HG03354 (cell line): ENCODE results near the gene C19orf25.
"Not testable (repeated sequence)": the region's sequence is repeated elsewhere in the genome, so short reads cannot be mapped to it uniquely, and the experiment has no call there.

ENCODE experiments used
- ATAC-seq: cut with Tn5 transposase; IDR thresholded peaks from one replicate; pipeline ENCODE4 v1.9.1; 2021; ENCODE audit warnings: mild to moderate bottlenecking; ENCODE audit not compliant: unreplicated experiment, poor library complexity, severe bottlenecking

C19orf25 gene

DNA sequence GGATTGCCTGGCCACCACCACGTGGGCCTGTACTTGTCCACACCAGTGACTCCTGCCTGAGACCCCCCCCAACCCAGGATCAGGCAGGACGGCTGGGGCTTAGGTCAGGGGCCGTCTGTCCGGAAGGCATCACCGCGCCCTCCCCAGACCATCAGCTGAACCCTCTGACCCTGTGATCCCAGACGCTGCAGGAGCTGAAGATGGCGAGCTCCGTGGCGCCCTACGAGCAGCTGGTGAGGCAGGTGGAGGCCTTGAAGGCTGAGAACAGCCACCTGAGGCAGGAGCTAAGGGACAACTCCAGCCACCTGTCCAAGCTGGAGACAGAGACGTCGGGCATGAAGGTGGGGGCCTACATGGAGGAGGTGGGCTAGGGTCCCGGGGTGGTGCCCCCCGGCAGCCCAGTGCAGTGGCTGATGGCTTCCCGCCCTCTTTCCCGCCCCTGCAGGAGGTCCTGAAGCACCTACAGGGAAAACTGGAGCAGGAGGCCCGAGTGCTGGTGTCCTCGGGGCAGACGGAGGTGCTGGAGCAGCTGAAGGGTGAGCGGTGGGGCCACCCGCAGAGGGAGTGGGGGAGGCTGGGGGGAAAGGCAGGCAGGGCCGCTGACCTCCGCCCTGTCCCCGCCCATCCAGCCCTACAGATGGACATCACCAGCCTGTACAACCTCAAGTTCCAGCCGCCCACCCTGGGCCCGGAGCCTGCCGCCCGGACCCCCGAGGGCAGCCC lies 26.1 kb downstream of the C19orf25 start:
- ATAC-seq = no peak

DNA sequence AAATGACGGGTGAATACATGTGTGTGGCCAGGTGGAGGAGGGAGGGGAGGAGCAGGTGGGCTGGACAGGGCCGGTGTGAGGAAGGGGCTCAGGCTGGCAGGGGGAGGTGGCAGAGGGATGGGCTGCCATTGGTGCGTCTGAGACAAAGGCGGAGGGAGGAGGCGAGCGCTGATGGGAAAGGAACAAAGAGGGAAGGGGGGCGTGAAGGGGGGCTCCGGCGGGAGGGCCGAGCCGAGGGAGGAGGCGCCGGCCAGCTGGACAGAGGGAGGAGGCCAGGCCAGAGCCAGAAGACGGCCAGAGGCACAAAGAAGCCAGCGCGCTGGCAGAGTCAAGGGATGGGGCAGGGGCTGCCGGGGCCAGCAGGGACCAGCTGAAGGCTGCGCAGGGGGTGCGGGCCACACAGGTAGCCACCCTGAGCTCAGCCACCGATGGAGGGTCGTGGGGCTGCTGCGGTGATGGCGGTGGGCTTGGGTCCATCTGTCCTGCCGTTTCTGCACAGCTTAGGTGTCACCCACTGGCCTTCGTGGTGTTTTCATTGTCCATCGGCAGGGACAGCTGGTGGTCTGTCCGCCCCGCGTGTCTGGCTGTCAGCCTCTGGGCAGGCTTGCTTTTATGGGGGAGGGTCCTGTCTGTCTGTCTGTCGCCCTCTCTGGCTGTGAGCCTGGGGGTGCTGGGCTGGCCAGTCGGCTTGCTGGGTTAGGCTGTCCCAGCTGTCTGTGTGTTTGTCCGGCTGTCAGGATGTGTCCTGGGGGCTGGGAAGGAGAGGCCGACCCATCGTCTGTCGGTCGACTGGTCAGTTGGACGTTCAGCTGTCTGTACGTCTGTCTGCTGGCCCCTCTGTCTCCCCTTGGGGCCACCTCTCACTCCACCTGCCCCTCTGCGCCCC lies 26.9 kb downstream of the C19orf25 start:
- no peak for ATAC-seq

DNA sequence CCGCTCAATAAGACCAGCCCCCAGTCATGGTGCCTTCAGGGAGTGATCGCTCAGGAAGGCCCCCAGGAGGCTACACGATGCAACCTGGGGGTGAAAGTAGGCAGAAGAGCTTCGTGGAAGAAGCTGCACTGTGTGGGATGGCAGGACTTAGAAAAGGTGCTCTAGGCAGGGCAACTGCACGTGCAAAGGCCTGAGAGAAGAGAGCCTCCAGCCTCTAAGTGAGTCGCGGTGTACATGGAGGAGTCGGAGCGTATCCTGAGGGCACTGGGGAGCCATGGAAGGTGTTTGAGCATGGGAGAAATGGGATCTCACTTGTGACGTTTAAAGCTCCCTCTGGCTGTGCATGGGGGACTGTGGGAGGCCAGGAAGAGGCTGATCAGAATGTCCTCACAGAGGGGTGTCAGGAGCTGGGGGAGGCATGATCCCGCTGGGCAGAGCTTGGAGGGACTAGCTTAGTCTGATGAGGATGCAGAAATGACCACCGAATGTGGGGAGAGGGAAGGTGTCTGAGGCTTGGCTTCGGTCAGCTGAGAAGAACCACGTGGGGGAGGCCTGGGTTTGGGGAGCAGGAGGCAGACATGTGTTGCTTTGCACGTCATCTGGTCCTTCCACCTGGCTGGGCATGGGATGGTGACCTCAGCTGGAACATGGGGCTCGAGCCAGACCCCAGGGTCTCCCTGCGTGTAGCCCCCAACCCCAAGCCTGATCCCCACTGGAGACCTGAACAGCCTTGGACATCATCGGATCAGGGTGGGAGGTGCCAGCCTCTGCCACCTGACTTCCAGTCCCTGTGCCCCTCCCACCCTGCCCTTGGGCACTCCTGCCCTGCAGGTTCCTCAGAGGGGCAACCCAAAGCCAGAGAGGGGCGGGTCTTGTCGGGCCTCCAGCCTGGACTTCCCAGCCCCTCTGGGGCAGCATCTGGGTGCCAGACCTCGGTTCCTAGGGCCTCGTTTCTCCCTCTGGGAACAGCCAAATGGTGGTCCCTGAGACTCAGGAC lies 28.0 kb downstream of the C19orf25 start:
- no peak for ATAC-seq

DNA sequence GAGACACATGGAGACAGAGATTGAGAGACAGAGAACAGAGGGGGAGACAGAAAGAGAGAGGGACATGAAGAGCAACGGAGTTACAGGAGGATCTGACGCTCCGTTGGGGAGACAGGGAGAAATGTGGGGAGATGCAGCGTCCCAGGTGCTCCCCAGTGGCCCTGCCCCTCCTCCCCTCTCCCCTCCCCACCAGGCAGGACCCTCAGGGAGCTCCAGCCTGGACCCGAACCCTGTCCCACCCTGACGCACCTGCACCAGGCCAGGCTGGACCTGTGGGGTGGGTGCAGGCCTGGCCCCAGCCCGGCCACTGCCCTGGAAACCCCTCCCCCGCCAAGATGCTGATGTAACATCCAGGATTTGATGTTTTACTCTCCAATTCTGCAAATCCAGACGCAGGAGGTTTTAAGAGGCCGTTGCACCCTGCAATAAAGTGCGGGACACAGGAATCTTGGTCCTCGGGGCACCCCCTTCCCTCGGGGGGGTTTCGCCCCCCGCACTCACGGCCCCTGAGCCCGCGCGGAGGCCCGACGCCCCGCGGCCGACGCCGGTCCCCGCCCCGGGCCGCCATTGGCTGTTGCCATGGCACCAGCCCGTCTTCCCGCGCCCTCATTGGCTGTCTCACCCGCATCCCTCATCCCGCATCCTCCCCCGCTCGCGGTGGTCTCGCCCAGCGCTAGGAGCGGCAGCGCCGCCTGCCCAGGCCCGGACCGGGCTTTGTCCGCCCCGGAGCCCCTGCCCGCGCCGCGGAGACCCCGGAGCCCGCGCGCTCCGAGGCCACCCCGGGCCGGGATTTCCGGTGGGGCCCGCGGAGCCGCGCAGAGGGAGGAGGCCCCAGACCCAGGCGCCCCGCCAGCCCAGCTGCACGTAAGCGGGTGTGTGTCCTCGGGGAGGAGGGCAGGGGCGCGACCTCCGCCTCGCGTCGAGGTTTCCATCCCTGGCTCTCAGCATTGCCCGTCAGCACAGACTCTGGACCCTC lies 29.3 kb downstream of the C19orf25 start, which contains the start of gene APC2:
TSS of gene APC2 (plus strand) at position 655 of the 976 bp plus-strand sequence. CDS start 2,881 bp downstream, outside the sequence.
- no peak for ATAC-seq

DNA sequence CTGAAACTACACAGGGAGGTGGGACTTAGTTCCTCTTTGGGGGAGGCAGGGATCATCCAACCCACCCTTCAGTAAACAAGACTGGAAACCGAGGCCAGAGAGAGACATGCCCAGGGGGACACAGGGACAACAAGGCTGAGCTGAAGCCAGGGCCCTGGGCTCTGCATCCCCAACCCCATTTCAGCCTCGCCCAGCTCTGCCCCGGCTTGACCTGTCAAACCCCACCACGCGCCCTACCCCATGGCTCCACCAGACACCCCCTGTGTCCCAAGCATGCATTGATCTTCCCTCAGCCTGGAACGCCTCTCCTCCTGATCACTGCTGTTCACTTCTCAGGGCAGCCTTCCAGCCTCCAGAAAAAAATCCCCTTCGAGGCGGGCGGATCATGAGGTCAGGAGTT lies 31.1 kb downstream of the C19orf25 start:
- ATAC-seq = no peak

DNA sequence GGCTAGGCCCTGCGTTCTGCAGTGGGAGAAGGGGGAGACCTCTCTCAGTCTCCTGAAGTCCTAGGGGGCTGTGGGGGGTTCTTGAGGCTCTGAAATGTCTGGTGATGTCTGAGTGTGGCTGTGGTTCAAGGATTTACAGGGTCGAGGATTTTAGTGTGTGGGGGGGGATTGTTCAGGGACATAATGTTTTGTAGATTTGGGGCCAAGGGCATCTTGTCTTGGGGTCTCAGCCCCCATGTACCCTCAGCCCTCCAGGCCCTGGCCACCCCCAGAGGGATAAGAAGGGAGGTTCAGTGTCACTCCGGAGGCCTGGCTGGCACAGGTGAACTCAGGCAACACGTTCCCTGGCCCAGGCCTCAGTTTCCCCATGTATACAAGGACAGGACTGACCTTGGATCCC lies 31.5 kb downstream of the C19orf25 start:
- ATAC-seq = no peak

DNA sequence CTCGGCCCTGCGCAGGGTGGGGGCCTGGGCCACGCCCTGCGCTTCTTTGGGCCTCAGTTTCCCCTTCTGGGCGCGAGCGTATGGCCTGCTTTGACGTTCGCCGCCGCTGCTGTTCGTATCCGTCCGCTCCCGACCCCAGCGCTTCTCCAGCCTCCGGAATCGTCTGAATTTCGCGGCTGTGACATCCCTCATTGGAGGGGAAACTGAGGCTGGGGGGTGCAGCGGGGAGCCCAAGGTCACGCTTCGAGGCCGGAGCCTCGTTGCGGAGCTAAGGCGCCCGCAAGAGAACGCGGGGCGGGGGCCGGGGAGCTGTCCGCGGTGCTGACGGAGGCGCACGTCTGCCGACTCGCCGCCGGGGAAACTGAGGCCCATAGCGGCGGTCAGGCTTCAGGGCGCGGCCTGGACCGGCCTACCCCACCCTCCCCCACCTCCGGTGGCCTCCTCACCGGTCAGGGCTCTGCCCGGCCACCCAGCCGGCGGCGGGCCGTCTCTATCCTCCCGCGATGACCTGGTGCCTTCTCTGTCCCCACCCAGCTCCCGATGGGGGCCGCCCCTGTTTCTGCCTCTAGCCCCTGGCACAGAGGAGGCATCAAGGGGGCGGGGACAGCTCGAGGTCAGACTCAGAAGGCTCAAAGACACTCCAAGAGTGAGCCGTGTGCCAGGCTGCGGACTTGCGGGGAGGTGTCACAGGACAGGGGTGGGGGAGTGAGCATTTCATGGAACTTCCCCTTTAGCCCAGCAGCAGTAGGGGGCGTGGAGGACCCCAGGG lies 32.1 kb downstream of the C19orf25 start:
- no peak for ATAC-seq

DNA sequence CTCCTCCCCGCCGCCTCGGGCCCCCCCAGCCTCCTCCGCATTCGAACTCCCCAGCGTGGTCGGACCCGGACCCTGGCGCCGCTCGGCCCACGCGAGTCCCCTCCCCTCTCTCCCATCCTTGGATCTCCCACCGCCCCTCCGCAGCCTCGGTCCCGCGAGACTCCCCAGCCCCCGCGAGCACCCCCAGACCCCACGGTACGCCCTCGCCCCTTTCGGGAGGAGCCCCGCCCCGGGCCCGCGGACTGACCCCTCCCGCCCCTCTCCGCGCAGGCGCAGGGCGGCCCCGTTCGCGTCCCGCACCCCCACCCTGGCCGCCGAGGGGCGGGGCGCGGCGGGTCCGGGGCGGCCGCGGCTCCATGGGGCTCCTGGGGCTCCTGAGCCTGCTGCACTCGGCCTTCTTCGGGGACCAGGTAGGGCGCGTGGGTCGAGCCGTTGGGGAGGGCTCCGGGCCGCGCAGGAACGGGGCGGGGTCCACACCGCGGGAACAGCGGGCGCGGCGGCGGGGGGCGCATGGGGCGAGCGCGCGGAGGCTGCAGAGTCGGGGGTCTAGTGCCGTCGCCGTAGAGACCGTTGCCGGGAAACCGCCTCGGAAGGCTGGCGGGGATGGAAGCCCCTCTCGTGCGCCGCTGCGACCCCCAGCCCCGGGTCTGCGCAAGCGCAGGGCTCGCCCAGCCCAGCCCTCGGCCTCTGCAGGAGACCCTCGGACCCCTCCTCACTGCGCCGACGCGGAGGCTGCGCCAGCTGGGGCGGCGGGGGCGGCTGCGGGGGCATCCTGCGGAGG lies 32.9 kb downstream of the C19orf25 start:
- no peak for ATAC-seq

DNA sequence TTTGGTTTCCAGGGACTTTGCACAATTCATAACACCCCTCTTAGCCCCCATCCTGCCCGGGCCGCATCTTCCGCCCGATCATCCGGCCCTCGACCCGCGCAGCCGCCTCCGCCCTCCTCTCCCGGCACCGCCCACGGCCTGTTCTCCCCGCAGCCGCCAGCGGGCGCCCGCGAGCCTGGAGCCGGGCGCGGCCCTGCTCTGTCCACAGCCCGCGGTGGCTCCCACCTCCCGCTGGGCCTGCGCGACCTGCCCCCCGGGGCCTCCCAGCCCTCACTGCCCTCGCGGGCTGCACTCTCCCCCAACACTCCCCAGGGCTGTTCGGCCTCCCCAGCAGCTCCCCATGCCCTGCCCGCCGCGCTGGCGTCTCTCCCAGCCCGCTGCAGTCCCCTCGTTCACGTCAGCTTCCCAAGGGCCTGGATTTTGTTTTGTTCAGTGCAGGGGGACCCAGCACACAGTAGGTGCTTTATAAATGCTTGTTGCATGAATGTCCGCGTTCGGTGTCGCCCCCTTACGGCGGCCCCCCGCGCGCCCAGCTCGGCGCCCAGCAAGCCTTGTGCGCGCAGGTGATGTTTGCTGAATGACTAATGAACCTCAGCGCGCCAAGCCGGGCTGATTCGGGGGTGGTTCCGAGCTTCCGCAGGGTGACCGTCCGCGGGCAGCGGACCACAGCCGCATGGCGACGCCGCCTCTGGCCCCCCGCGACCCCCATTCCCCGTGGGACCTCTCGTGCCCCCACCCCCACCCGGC lies 33.7 kb downstream of the C19orf25 start:
- ATAC-seq = peak; percentile 79

DNA sequence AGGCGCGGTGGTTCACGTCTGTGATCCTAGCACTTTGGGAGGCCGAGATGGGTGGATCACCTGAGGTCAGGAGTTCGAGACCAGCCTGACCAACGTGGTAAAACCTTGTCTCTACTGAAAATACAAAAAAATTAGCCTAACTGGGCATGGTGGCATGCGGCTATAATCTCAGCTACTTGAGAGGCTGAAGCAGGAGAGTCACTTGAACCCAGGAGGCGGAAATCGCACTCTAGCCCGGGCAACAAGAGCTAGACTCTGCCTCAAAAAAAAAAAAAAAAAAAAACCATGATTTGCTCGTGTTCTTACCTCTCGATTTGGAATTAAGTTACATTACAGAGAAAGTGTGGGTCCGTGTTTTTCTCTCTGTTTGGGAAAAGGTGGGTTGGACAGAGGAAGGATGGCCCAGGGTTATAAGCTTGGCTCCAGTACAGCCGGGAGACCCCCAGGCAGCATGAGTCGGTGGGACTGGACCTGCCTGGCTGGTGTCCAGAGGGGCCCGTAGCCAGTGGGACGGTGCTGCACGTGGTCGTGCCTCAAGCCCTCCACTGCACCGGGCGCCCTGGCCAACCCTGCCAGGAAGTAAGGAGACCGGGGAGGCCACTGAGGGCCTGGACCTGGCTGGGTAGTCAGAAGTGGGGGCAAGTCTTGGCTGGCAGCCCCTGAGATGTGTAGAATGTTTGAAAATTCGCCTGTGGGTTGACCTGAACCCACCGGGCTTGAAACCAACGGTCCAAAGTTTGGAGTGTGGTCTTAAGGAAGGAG lies 37.2 kb downstream of the C19orf25 start:
- no peak for ATAC-seq

DNA sequence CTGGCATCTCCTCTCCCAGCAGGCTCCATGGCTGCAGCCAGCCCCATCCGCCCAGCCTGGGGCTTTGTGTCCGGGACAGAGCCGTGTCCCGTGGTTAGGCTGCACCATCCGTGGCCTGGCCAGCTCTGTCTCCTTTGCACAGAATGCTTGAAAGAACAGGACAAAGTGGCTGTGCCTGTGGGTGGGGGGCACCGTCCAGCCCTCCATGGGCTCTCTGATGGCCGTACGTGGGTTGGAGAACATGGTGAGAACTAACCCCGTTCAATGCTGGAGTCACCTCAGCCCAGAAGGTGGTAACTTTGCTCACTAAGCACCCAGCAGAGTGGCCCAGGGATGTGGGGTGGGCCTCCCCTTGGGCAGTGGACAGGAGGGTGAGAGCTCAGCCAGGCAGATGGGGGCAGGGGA lies 38.0 kb downstream of the C19orf25 start:
- no peak for ATAC-seq

DNA sequence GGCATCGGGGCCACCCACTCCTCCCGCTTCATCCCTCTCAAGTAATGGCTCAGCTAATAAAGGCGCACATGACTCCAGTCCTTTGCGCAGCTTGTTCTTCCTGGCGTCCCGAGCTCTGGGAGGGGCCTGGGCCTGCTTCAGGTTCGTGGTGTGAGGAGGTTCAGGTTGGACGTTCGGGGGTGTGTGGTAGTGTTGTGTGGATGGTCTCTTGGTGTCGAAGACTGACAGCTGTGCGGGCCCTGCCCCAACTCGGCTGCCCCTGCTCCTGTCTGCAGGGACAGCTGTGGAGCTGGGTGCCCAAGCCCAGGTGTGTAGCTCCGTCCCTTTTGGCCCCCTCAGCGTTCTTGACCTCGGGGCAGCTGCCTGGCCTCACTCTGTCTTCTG lies 38.6 kb downstream of the C19orf25 start:
- ATAC-seq = no peak

DNA sequence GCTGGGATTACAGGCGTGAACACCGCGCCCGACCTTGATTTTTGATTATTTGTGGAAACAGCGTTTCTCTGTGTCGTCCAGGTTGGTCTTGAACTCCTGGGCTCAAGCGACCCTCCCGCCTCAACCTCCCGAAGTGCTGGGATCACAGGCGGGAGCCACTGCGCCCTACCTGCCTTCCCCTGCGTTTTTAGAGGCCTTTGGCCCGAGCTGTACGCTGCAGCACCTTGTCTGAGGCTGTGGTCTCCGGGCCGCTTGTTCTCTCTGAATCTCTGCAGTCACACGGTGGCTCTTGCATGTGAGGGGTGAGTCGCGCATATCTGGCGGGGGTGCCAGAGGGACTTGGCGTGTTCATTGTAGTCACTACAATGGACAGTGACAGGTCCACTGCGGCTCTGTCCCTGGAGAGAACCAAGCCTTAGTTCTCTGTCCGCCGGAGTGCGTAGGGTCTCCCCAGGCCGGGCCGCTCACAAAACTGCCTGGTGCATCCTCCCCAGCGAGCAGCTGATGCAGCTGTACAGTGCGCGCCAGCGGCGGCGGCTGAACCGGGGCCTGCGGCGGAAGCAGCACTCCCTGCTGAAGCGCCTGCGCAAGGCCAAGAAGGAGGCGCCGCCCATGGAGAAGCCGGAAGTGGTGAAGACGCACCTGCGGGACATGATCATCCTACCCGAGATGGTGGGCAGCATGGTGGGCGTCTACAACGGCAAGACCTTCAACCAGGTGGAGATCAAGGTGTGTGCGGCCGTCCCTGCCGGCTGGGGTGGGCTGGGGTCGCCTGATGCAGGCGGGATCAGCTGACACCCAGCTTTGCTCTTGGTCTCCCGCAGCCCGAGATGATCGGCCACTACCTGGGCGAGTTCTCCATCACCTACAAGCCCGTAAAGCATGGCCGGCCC lies 39.2 kb downstream of the C19orf25 start:
- ATAC-seq = not testable (repeated sequence)

DNA sequence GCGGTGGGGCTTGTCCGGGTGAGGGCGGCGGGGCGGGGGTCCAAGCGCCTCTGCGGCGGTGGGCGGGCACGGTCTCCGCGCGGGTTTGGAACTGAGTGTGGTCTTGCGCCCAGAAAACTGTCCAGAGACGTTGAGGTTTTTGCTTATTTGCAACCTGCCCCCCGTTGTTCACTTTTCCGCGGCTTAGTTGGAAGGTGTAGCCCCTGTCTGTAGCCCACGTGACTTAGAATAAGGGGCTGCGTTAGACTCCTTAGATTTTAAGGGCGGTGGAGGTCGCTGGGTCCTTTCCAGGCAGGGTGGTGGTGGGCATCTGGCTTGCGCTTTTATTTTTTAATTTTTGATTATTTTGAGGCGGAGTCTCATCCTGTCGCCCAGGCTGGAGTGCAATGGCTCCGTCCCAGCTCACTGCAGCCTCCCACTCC lies 40.1 kb downstream of the C19orf25 start:
- ATAC-seq = peak; percentile 2
